ENCODE measurements around the gene ENAM.
"Not testable (repeated sequence)": the region's sequence is repeated elsewhere in the genome, so short reads cannot be mapped to it uniquely, and the experiment has no call there.

The ENAM gene

DNA sequence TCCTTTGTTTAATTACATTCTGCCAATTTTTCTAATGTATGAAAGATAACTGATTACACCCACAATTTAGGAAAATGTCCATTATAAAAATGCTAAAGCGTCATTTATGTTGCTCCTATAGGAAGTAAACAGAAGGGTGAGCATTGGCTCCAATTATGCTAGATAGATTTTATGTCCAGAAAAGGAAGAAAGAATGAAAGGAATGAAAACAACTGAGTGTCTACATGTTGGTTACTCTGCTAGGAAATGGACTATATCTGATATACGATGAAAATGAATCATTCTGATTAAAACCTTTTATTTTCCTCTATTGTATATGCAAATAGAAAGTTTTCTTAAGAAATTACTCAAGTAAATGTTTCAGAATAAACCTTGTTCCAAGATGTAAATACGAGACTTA, 1.6 kb downstream of the ENAM start:
- no peak for DNase-seq

DNA sequence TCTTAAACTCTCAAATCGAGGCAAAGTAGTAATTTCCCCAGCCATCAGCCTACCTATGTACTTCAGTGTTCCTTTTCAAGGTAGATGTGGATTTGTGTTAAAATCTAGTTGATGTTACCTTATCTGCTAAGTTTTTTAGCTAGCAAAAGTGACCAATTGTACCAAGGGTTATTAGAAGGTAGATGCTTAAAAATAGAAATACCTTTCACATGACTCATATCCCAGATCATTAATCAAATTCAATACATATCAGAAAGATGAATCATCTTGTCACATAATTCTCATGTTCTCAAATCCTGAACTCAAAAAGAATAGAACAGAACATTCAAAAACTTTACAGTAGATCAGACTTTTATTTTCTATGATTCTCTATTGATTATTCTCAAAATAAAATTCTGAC, 3.5 kb downstream of the ENAM start:
- no peak for DNase-seq

DNA sequence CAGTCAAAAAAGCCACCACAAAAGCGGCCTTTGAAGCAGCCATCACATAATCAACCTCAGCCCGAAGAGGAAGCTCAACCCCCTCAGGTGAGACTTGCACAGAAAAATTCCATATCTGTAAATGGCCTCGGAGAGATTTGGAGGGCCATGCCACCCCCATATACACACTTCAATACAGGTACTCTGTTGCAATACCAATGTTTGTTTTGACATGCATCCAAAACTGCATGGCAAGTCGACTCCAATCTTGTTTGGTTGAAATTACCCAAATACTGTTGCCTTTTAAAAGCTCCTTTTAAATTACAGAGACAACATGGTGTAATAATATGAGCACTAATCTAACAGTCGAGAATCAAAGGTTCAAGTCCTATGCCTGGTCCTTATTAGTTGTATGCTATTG, 5.9 kb downstream of the ENAM start:
- no peak for DNase-seq

DNA sequence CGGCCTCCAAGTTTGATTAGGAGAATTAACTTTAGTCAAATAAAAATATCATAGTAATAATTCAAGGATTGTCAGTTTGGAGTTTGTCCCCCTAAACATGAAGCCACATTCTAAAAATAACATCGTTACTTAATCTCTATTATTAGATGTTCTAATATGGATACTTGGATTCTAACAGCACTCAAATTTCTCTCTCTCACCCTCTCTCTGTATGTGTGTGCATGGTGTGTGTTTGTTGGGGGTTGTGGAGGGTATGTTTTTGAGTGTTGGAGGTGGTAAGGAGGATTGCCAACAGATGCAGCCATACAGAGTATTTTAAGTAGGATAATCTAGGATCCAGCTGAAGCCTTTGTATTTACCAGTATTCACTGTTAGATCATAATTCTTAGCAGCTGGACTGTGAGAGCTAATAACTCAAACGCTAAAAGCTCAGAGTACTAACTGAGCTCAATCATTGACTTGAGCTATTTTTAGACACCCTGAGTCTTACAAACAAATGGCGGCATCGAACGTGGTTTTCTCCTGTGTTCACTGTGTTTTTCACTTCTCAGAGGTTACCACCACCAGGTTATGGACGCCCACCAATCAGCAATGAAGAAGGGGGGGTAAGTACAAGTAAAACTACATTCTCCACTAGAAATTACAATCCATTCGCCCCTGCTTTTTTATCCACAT, 8.8 kb downstream of the ENAM start:
- no peak for DNase-seq

DNA sequence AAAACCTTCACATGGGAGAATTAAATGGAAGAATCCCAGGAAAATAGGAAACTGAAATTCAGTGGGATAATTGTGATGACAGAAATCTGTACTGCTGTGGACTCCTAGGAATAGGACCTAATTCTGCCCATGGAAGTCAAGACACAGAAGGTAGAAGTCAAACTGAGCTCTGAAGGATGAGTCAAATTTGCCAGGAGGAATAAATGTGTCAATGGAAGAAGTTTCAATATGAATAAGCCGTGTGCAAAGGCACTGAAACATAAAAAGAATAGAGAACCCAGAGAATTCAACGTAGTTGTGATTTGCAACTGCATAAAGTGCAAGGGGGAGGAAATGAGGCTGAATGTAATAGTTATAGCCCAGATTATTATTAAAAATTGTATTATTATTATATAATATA, 11.6 kb downstream of the ENAM start:
- DNase-seq, result no peak

DNA sequence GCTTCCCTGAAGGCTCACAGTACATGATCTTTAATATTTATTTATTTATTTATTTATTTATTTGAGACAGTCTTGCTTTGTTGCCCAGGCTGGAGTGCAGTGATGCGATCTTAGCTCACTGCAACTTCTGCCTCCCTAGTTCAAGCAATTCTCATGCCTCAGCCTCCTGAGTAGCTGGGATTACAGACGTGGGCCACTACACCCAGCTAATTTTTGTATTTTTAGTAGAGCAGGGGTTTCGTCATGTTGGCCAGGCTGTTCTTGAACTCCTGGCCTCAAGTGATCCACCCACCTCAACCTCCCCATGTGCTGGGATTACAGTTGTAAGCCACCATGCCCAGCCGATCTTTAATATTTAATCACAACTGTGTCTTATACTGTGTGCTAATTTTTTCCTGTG, 22.2 kb downstream of the ENAM start:
- not testable (repeated sequence) for DNase-seq

DNA sequence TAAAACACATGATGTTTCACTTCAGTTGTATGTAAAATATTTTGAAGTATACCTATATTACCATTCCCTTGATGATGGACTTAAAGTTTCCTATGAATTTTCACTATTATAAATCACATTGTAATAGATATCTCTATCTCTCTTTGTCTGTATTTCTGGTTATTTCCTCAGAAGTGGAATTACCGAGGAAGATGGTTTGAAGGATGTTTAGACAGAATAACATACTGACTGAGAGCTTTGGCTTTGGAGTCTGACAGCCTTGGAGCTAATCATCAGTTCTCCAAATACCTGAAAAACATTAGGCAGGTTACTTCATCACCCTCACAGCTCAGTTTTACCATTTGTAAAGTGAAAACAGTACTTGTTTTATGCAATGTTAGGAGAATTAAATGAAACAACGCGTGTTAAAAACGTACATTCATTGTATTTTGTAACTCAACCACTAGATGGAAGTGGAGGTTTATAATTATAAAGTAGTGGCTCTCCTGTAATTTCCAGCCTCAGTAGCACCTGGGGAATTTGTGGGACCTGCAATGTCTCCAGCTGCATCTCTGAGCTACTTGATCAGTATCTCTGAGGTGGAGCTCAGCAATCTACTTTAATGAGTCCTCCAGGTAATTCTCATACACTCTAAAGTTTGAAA, 23.4 kb downstream of the ENAM start:
- DNase-seq, result no peak

DNA sequence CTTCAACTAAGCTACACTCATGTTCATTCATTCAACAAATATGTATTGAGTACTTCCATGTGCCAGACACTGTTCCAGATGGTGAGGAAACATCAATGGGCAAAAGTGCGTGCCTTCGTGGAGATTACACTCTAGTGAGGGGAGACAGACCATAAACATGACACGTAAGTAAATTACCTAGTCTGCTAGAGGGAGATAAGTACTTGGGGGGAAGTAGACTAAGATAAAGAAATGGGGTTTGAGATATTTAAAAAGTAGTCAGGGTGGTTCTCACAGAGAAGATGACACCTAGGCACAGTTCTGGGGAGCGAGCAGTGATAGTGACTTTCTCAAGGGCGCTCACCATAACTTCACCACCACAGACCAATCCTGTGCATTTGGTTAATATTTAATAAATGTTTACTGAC, 26.1 kb downstream of the ENAM start:
- no peak for DNase-seq

DNA sequence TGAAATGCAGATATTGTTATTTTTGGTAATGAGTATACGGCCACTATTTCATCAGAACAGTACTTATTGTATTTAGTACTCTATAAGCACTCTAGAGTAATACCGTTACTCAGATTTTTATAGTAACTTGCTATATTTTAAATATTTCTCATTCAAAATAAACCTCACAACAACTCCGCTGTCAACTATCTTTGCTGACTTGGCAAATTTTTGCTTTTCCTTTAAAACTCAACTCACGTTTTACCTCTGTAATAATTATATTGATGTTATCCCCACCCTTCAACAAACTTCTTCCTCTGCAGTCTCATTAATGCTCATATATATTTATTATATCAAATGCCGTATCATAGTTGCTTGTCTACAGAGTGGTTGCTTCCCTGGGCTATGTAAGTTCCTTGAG, 28.8 kb downstream of the ENAM start:
- no peak for DNase-seq

DNA sequence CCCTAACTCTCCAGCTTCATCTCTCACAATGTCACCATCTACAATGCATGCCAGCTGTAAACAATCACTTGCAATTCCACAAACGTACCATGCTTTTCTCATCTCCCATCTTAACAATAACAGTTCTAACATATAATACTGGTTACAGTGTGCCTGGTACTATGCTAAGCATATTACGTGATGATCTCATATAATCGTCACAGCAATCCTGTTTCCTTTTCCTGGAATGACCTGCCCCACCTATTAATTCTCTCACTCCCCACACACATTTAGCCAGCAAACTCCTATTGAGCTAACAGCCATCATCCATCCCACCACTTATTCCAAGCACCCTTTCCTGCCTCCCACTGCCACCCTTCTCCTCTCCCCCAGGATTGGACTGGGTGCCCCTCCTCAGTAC, 29.9 kb downstream of the ENAM start:
- DNase-seq, result no peak

DNA sequence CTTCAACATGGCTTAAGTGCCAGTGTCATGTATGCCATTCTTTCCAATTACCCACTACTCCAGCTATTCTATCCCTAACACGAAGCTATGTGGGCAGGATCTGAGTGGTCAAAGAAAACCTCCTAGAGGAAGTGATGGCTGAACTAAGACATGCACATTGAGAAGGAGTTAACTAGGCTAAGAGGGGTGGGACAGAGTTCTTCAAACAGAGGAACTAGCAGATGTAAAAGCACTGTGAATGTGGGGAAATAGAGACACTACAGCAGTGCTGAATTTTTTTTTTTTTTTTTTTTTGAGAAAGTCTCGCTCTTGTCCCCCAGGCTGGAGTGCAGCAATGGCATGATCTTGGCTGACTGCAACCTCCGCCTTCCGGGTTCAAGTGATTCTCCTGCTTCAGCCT, 31.6 kb downstream of the ENAM start:
- no peak for DNase-seq

DNA sequence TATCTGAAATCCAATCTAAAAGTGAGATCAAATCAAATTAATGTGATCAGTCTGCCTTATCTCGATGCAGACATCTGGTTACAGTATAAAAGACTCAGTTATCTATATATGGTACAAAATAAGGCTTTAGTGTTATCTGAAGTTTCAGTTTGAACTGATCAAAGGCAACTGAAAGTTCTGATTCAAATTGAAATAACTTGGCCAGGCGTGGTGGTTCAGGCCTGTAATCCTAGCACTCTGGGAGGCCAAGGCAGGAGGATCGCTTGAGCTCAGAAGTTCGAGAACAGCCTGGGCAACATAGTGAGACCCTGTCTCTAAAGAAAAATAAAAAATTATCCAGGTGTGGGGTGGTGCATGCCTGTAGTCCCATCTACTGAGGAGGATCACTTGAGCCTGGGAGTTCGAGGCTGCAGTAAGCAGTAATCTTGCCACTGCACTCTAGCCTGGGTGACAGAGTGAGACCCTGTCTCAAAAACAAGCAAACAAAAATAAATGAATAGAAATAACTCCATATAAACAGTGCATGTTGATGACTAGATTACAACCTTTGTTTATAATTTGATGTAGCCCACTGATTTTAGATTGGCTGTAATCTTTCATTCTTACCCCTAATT, 32.9 kb downstream of the ENAM start:
- DNase-seq, result not testable (repeated sequence)

DNA sequence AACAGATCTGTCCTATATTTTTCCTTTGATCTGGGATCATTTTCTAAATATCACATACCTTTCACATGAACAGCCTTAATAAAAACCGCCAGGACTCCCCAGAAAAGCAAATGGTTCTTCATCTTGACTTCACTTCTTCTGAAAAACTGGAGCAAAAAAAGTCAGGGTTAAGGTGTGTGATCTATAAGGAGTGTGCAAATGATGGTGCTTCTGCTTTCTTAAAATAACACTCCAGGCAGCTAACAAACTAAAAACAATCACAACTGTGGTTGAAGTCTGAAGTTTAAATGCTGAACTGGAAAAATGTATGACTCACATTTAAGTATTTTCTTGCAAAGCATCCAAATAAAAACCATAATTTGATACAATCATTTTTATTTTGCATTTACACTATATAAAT, 37.8 kb downstream of the ENAM start, which contains the start of gene JCHAIN:
Gene JCHAIN (minus strand): TSS at position 140 of the 400 bp plus-strand sequence. CDS start 18 bp downstream, at position 122.
- DNase-seq, result no peak

DNA sequence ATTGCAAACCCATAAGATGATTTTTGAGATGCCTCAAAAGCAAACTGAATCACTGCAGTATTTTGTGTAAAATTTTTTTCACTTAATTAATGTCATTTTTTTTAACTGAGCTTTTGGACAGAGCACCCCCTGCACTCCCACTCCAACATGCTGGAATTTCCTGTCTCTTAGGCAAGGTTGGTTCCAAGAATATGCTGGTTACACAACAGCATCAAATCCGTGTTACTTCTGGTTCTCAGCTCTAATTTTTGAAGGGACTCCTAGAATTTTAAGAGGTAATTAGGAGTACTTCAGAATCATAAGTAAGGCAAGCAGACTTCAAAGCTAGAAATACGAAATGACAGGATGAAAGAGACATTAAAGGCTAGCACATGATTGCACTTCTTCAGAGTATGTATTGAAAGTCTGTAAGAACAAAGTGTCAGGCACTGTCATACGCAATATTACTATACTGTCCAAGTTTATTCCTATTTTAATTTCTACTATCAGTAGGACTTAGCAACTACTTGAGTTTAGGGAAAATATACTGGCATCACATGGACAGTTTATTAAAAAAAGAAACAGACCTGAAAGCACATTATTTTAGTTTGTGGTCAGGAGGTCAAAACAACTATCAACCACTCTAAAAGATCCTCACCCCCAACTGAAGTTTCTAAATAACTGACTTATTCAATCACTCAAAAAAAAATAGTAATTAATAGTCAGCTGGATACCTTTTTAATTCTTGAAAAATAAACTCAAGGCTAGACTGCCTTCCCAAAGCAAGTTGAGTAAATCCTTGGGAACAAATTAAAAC, 39.4 kb downstream of the ENAM start:
- DNase-seq, result no peak

DNA sequence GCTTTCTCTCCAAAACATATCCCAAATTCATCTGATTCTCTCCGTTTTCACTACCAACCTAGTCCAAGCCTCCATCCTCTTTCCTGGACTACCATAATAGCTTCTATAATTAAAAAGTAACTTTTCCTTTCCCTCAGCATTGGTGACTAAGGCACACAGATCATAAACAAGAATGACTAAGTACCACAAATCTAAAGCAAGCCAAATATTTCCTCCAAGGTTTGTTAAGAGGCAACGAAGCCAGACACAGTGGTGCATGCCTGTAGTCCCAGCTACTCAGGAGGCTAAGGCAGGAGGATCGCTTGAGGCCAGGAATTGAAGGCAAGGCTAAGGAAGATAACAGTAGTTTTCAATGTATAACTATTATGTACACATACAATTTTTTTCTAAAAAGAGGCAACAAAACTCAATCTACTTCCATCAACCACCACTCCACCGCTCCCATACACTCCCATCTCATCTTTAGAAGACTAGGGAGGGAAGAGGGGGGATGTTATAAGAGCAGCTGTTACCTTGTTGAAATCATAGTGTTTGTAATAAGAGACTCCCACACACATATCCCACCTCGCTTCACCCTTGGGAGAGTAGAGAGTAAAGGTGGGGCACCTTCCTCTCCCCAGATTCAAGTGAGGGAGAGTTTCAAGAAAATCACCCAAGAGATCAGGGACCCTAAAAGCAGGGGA, 41.9 kb downstream of the ENAM start:
- DNase-seq, result no peak

DNA sequence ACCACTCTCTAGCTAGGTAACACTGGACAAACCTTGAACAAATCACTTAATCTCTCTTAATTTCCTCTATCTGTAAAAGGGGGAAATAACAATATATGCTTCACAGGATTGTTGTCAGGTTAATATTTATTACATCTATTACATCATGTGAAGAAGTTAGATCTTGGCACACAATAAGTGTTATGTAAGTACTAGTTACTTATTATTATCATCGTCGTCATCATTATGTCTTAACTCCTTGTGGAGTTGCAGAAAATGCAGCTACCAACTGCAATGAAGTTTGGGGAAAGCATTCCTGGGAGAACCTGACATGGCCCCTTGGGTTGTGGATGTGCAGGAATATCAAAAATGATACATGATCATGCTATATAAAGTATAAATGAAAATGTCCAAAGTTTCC, 42.5 kb downstream of the ENAM start:
- no peak for DNase-seq

DNA sequence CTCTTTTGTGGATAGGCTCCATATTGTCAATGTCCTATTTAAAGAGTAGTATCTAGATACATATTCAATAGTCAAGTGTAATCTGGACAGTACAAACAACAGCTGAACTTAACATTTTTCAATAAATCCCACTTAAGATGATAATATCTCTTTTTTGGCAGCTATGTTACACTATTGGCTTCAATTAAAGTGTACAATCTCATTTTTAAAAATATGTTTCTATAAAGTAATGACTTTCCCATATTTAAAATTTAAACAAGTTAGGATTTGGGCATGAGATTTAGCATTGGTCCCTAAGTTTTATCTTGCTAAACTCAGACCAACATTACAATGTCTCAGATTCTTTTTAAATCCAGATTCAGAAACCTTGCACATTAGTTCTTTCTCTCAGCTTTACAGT, 45.6 kb downstream of the ENAM start:
- DNase-seq, result no peak

DNA sequence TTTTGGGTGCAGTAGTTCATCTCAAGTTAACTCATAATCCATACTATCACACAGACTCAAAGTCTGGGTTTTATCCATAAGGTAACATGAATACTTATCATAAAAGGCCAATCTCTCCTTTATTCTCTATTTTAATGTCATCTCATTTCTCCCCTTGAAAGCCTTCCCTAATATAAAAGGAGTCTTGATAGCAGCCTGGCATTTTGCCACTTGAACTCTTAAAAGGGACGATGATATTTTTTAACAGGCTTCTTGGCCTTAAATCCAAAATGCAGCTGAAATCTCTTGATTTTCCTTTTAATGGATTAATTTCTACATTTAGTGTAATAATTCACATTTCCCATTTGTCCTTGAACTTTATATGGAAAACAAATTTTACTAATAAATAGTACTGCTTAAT, 46.2 kb downstream of the ENAM start:
- DNase-seq, result no peak

DNA sequence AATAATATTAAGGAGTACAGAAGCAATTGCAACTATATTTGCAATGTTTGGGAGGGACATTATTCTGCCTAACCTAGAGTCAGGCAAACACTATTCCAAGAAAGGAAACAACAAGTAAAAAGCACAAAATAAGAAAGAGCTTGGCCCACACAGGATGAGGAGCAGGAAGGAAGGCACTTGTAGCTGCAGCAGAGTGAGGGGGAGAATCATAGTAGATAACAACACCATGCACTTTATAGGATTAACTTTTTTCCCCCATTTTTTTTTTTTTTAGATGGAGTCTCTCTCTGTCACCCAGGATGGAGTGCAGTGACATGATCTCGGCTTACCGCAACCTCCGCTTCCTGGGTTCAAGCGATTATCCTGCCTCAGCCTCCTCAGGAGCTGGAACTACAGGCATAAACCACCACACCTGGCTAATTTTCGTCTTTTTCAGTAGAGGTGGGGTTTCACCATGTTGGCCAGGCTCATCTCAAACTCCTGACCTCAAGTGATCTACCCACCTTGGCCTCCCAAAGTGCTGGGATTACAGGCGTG, 48.1 kb downstream of the ENAM start:
- DNase-seq, result no peak

DNA sequence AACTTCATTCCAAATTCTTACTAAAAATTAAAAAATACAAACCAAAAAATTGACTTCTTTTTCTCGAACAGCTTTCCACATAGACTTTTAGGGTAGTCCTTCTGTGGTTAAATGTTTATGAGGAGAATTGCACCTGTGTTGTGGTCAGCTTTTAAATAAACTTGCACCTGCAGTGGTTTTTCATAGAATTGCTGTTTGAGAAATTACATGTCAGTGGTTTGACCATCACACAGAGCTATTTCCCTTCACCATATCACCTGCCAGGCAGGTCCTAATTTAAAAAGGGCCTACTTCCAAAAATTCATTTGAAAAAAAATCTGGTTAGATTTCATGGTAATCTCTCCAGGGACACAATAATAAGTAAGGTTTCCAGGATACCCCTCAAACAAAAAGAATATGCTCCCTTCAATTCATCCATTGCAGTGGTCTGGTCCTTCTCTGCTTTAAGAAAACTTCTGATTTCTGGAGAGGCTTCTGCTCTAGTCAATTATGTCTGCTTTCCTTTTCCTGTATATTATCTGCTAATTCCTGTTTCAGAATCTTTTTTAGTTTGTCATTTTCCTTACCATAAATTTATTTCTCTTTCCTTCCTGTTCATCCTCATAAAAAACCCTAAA, 49.9 kb downstream of the ENAM start:
- DNase-seq, result no peak

DNA sequence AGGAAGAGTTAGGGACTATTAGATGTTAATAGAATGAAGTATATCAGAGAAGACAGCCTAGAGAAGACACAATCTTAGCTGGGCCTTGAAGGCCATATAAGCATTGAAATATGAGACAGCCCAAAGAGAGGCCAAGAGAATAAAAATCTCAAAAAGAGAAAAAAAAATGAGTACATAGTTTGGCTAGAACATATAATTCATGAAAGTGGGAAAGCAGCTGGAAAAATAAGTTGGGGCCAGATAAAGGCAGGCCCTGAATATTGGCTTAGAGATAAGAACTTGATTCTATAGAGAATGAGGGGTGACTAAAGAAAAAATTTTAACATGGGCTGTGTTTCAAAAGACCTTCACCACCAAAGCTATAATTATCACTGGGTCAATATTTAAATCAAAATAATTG, 52.4 kb downstream of the ENAM start:
- no peak for DNase-seq

DNA sequence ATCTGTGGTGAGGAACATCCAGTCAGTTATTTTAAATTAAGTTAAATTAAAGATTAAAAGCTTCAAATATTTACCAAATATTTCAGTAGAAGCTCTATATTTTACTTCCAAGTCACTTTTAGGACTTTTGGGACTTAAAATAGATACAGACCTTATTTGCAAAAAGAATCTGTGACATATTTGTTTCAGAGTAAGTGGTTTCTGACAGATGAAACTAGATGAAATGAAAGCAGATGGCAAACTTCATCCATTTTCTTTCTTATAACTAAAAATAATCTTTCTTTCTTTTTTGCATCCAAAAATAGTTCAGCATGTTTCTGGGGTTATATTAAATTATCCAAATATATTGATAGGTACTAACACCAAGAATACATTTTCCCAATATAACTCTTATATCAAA, 53.2 kb downstream of the ENAM start:
- DNase-seq, result no peak
